HG02981 (cell line): Measurements from ENCODE around the gene TOR3A.
A peak's percentile ranks its signal among the peaks of the same experiment; 100 is the strongest.

ENCODE experiments used
- ATAC-seq: cut with Tn5 transposase; IDR thresholded peaks from one replicate; pipeline ENCODE4 v1.9.1; 2021; ENCODE audit warnings: mild to moderate bottlenecking, moderate library complexity; ENCODE audit not compliant: unreplicated experiment

TOR3A gene

DNA sequence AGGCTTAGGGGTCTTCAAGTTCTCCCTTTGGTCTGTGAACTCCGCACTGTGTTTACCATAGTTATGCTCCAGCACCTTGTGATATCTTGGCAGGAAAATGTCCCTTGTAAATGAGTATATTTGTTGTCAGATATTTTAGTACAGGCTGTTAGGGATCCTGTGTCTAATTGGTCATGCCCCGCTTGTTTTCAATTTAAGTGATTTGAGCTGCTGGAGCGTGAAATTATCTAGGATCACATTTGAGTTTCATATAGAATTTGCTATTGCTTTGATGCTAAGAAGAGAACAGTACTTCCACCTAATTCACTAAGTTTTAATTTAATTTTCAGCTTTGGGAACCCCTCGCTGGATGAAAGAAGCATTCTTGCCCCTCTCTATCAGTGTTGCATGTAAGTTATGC, 15.4 kb upstream of the TOR3A start:
- ATAC-seq: no peak

- ATAC-seq: no peak
Observed at GRCh38 chr1:179077396-179077795, 4.5 kb upstream of the TOR3A start.

DNA sequence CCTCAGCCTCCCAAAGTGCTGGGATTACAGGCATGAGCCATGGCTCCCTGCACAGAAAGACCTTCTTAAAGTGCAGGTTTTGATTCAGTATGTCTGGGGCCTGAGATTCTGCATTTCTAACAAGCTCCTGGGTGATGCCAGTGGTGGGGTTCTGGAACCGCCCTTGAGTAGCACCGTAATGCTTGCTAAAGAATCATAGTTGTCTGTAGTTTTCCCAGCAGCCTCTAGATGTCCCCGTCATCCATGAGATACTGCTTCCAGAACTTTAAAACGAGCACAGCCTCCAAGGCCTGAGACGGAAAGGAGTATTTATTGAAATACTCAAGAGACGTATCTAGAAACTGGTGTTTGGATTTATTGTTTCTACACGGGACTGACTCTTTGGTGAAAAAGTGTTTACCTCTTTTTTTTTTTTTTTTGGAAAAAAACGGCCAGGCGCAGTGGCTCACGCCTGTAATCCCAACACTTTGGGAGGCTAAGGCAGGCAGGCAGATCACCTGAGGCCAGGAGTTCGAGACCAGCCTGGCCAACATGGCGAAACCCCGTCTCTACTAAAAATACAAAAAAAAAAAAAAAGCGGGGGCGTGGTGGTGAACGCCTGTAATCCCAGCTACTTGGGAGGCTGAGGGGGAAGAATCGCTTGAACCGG, 2.6 kb upstream of the TOR3A start:
- no peak for ATAC-seq

- ATAC-seq: no peak
Observed at GRCh38 chr1:179080866-179081686, 794 bp upstream of the TOR3A start.

DNA sequence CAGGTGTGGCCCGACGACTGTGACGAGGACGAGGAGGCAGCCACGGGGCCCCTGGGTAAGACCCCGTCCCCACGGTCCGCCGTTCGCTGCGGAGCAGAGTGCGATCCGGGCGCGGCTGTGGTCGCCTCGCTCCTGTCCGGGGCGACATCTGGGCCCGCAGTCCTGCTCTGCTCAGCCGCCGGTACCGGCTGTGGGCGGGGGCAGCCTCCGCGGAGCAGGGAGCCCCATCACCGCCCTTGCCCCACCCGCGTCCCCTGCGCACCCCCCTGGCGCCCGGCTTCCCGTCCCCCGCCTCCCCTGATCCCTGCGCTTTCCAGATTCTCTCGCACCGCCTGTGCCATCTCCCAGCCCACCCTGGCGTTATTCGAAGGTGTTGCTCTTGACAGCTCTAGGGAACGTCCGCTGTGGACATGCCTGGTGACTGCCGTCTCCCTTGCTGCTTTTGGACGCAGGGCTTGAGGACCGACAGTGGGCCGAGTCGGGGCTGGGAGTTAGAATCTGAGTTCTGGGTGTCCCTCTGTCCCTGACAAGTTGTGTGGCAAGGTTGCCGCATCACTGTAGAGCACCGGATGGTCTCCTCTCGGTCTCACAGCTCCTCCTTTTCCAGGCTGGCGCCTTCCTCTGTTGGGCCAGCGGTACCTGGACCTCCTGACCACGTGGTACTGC, 596 bp downstream of the TOR3A start:
- peak; percentile 7 for ATAC-seq

- no peak for ATAC-seq
Observed at GRCh38 chr1:179082999-179083335, 1.1 kb downstream of the TOR3A start.

DNA sequence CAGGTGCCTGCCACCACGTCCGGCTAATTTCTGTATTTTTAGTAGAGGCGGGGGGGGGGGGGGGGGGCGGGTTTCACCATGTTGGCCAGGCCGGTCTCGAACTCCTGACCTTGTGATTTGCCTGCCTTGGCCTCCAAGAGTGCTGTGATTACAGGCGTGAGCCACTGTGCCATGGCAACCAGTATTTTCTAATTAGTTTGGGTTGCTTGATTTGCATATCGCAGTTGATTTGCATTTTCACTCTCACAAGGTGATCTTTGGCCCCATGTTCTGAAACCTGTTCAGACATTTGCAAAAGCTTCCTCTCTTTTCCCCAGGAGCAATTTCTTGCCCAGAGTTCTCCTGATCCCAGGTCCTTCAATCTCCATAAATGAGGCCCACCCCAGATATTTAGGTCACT, 1.7 kb downstream of the TOR3A start:
- ATAC-seq: no peak

- ATAC-seq: no peak
Observed at GRCh38 chr1:179087665-179088064, 5.8 kb downstream of the TOR3A start.

GRCh38 chr1:179089827-179090482, 8.1 kb downstream of the TOR3A start:
- ATAC-seq: no peak

- ATAC-seq: no peak
Observed at GRCh38 chr1:179090522-179090921, 8.7 kb downstream of the TOR3A start.

DNA sequence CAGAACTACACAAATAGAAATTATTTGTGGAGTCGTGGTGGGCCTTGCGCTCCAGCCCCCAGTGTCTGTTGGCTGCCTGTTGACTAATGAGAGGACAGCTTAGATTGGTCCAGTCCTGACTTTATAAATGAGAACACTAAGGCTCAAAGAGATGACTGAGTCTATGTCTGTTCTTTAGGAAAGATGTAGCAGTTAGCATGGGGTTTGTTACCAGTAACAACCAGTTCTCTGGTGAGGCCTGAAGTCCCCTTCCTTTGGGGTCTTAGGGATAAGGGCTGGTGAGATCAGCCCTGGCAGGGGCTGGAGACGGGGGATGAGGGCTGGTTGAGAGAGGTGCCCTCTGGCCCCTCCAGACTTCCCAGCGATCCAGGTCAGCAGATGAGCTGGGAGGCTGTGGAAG, 9.1 kb downstream of the TOR3A start:
- ATAC-seq: no peak

DNA sequence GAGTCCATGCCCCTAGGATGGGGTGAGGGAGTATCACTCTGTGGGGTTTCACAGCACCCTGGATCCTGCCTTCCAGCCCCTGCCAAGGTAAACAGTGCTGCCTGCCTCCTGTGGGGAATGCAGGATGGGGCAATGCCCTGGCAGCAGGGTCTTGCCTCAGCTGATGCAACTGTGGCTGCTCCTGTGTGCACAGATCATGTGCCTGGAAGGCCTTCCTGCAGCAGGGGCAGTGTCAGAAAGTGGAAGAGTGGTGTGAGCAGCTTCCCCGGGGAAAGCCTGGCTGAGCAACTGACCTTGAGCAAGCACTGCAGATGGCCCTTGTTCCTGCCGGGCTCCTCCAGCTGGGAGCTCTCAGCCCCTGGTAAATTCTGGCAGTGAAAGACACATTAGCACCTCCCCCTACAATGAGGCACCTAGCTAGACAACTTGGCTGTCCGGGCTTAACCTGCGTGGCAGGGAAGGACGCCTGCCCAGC, 9.9 kb downstream of the TOR3A start:
- no peak for ATAC-seq

DNA sequence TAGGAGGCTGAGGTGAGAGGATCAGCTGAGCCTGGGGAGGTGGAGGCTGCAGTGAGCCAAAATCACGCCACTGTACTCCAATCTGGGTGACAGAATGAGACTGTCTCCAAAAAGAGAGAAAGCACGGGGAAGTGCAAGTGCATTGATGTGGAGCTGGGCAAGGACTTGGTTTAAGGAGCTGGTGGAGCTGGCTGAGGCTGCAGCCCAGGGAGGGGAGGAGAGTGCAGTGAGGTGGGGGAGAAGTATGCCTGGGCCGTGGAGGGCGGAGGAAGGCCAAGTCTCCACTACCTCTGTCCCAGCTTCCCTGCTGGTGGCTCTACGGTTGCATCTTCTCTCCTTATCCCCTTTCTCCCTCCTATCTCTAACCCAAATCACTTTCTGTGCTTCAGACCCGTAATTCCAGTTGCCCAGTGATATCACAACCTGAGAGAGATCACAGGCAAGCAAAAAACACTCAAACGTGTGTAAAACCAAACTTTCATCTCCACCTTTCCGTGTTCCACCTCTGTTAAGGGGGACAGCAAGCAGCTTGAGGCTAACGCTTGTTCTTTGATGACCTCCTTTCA, 11.1 kb downstream of the TOR3A start:
- no peak for ATAC-seq

GRCh38 chr1:179094818-179095217, 12.9 kb downstream of the TOR3A start:
- no peak for ATAC-seq

DNA sequence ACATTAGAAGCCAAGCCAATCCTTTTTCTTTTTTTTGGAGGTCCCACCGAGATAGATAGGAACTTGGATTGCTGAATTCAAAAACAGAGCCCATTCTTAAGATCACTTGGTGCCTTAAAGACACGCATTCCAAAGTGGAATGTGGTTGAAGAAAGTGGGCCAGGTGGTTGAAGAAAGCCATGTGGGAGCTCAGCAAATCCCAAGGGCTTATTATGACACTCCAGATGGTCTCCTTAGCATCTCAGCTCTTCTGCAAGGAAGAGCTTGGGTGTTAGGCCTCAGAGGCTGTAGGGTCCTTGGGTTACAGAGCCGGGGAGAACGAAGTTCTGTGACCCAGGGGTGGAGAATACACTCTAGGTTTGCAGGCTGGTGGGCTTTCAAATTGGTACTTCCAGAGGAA, 13.5 kb downstream of the TOR3A start:
- ATAC-seq: no peak

- ATAC-seq: no peak
Observed at GRCh38 chr1:179095924-179096323, 14.1 kb downstream of the TOR3A start.

DNA sequence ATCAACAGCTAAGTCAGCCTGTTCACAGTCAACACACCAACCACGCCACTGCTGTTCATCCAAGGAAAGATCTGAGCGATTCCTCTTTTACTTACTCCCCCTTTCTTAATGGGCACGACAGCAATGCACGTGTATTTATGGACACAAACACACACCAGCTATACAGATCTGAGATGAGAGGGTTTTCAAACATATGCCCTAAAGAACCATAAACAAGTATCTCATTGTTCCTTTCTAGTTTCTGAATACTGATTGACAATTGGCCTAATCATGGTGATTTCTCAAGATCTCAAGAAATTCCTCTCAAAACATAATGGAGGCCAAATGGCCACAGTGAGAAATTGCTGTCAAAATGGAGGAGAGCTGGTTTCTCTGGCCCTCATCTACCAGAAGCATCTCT, 18.0 kb downstream of the TOR3A start:
- ATAC-seq: no peak

GRCh38 chr1:179101566-179101965, 19.7 kb downstream of the TOR3A start:
- ATAC-seq: no peak

- ATAC-seq: no peak
Observed at GRCh38 chr1:179103999-179104398, 22.1 kb downstream of the TOR3A start.

DNA sequence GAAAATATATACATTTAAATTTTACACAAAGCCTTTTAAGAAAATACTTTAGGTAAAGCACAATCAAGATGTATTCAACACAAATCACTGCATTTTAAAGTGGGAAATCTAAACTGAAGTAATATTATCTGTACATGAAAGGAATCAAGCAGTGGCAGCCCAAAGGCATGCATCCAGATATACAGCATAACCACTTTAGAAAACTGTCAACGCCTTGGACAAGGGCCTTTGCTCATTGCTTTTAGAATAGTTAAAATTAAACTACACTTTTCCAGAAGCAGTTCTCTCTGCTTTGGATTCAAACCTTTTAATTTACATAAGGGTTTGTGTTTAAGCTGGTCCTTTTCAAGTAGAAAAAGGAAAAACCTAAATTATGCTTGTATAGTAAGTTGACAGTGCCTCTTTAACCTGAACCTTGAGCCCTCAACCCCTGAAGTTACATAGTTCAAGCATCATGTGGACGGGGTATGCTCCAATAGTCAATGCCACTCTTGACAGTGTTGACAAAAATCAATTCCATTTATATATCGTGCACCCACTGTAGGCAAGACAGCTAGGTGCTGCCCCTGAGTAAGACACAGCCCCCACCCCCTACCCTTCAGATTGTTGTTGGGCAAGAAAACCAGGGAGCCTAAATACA, 22.9 kb downstream of the TOR3A start:
- ATAC-seq: no peak

- no peak for ATAC-seq
Observed at GRCh38 chr1:179105393-179105792, 23.5 kb downstream of the TOR3A start.
